ENCODE measurements around the gene XIRP1.

Gene XIRP1

GRCh38 chr3:39158148-39158715, 34.2 kb downstream of the XIRP1 start:
- FAIRE-seq = no peak

GRCh38 chr3:39157359-39157758, 35.0 kb downstream of the XIRP1 start:
- no peak for FAIRE-seq

GRCh38 chr3:39156421-39156820, 36.0 kb downstream of the XIRP1 start:
- no peak for FAIRE-seq

GRCh38 chr3:39154280-39155021, 37.9 kb downstream of the XIRP1 start:
- FAIRE-seq = no peak

- no peak for FAIRE-seq
Observed at GRCh38 chr3:39153977-39154279, 38.5 kb downstream of the XIRP1 start.

- no peak for FAIRE-seq
Observed at GRCh38 chr3:39150803-39151631, 41.4 kb downstream of the XIRP1 start.

- no peak for FAIRE-seq
Observed at GRCh38 chr3:39150148-39150802, 42.1 kb downstream of the XIRP1 start.

GRCh38 chr3:39149498-39150147, 42.8 kb downstream of the XIRP1 start:
- FAIRE-seq = no peak

GRCh38 chr3:39149059-39149455, 43.3 kb downstream of the XIRP1 start:
- no peak for FAIRE-seq

- FAIRE-seq = no peak
Observed at GRCh38 chr3:39148435-39149058, 43.8 kb downstream of the XIRP1 start.

GRCh38 chr3:39147711-39148434, 44.5 kb downstream of the XIRP1 start:
- no peak for FAIRE-seq

- no peak for FAIRE-seq
Observed at GRCh38 chr3:39146611-39147591, 45.5 kb downstream of the XIRP1 start.

- FAIRE-seq = no peak
Observed at GRCh38 chr3:39146083-39146501, 46.3 kb downstream of the XIRP1 start.

GRCh38 chr3:39144748-39145380, 47.5 kb downstream of the XIRP1 start:
- FAIRE-seq = no peak

- FAIRE-seq = no peak
Observed at GRCh38 chr3:39144095-39144747, 48.2 kb downstream of the XIRP1 start.

- no peak for FAIRE-seq
Observed at GRCh38 chr3:39143051-39143885, 49.1 kb downstream of the XIRP1 start.

- FAIRE-seq = no peak
Observed at GRCh38 chr3:39142067-39142466, 50.3 kb downstream of the XIRP1 start.

GRCh38 chr3:39141171-39141995, 51.0 kb downstream of the XIRP1 start:
- FAIRE-seq = no peak

All from A204.1 (cell line).